ENCODE data around the gene ZXDC.

The ZXDC gene

DNA sequence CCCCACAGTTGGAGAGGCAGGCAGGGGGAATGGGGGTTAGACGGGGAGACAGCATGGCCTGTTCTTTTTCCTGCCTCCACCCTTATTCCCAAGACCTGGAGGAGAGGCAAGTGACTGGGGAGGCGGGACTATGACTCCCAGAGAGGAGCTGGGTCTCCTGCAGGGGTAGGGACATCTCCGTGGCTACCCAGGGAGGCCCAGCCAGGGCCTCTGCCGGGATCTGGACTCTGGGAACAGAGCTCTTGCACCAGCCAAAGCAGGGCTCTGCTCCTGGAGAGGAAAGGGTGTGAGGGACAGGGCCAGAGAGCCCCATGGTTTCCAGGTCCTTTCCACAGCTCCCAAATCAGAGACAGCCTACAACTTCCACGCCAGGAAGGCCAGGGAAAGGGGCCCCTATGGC lies 58.2 kb downstream of the ZXDC start:
- no peak for DNase-seq (ENCODE audit: low read depth in 2 of 2)

DNA sequence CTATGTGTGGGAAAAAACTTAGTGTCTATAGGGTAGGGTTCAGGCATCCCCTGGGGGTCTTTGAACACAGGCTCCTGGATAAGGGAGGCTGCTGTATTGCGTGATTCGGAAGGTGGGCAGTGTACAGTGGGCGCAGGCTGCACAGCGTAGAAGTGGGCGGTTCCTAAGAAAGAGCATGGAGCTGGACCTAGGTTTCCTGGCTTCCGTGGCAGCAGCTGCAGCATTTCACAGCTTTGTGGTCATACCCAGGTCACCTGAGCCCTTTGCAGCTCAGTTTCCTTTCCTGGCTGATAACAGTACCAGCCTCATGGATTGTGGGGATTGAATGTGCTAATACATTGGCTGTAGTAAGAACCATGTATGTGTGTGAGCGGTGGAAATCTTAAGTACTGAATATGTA lies 58.7 kb downstream of the ZXDC start:
- DNase-seq (ENCODE audit: low read depth in 2 of 2) = no peak

- DNase-seq (ENCODE audit: low read depth in 2 of 2) = no peak
These were observed 59.8 kb downstream of the ZXDC start for GRCh38 chr3:126415661-126416591.

DNA sequence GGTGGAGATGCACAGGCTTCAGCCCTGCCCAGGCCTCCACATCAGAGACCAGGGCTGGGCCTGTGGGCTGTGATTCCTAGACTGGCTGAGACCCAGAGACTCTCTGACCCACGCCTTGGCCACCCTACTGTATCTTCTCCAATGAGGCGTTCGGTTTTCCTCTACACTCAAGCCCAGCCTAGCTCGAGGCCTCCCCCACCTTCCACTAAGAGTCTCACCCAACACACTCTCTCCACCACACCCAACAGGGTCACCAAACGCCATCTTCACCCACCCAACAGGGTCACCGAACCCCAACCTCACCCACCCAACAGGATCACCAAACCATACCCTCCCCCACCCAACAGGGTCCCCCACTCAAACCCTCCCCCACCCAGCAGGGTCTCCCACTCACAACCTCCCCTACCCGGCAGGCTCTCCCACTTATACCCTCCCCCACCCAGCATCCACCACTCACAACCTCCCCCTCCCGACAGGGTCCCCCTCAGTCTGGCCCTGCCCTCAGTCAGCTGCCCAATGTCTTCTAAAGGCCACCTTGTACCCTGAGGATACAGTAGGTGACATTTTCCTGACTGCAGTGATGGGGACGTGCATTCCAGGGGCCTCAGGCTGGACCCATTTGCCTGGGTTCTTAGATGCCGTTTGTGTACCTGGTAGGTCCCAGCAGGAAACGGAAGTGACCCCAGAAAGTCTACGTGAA lies 60.6 kb downstream of the ZXDC start:
- DNase-seq (ENCODE audit: low read depth in 2 of 2) = no peak

DNA sequence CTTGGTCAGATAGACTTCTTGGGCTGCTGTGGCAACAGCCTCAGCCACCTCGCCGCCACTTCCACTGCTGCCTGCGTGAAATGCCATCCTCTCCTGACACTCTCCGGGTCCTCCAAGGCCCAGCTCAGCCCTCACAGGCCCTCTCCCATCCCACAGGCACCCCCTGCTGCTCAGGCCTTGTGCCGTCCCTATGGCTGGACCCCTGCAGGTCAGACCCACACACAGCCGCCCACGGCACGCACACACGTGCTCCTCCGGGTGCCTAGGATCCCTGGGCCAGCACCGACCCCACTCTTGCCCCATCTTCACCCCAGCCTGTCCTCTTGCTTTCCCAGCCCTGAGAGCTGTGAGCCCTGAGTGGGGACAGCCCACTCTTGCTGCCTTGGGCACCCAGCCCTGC lies 61.3 kb downstream of the ZXDC start:
- DNase-seq (ENCODE audit: low read depth in 2 of 2) = no peak

- DNase-seq (ENCODE audit: low read depth in 2 of 2) = no peak
These were observed 62.0 kb downstream of the ZXDC start for GRCh38 chr3:126413693-126414080.

DNA sequence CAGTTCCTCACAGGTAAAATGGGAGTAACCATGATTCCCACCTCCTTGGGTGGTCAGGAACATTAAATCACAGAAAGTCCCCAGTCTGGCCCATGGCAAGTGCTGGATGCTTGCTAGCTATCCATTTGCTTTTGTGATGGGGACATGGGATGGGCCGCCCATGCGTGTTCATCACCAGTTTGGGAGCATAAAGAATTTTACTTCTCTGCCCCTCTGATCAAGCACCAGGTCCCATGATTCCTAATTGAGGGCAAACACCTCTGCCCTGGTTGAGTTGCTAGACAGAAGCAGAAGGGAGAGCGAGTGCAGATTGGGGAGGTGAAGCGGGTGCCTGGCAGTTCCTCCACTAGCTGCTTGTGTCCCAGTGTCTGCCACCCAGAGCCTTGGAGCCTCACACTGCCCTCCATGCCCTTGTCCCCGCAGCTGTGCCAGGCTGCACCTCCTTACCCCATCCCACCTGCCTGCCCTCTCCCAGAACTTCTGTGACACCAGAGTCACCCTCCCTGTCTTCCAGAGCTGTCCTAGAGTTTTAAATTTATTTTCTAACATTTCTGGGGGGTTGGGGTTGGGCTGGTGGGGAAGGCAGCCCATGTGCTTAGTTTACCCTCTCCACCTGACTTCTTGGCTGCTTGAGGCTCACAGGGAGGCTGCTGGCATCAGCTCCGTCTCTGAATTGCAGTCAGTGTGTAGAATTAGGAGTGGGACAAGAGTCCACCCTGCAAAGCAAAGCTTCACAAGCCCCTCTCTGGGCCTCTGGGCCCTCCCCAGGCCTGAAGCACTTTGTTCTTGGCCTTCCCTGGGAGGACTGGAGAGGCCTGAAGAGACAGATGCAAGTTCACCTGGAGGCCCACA lies 62.6 kb downstream of the ZXDC start:
- DNase-seq (ENCODE audit: low read depth in 2 of 2) = no peak

- DNase-seq (ENCODE audit: low read depth in 2 of 2) = no peak
These were observed 67.6 kb downstream of the ZXDC start for GRCh38 chr3:126408099-126408498.

- DNase-seq (ENCODE audit: low read depth in 2 of 2) = no peak
These were observed 68.2 kb downstream of the ZXDC start for GRCh38 chr3:126407412-126408044.

DNA sequence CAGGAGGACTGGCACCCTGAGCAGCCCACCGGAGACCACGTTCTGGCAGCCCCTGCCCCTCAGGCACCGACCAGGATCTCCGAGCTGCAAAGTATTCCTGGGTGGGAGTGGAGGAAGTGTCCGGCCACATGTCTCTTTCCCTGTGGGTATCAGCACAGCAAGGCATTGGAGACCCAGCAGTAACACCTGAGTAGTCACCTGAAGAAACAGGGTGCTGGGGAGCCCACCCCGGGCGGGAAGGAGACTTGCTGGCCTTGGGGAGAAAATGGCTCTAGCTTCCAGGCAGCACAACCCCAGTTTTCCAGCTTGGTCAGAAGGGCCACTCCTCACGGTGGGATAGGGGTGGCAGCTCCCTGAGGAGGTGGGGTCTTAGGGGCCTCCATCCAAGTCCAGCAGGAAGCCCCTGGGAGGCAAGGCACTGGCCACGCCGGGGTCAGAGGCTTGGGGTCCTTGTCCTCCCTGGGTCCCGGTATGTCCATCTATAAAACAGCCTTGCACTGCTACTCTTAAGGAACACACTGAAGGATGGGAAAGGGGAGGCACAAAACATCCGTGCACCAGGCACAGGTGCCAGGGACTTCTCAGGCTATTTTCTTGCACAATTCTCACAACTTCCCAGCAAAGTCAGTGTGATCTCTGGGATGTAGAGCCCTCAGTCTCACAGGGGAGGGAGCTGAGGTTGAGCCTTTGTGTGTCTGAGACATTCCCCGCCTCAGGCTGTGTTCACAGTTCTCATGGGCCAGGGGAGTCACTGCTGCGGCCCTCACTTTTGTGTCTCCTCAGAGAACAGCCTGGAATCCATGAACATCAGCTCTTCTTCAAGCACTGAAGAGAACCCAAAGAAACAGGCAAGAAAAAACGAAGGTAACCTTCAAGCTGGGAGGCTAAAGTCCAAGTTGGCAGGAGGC lies 69.0 kb downstream of the ZXDC start:
- no peak for DNase-seq (ENCODE audit: low read depth in 2 of 2)

DNA sequence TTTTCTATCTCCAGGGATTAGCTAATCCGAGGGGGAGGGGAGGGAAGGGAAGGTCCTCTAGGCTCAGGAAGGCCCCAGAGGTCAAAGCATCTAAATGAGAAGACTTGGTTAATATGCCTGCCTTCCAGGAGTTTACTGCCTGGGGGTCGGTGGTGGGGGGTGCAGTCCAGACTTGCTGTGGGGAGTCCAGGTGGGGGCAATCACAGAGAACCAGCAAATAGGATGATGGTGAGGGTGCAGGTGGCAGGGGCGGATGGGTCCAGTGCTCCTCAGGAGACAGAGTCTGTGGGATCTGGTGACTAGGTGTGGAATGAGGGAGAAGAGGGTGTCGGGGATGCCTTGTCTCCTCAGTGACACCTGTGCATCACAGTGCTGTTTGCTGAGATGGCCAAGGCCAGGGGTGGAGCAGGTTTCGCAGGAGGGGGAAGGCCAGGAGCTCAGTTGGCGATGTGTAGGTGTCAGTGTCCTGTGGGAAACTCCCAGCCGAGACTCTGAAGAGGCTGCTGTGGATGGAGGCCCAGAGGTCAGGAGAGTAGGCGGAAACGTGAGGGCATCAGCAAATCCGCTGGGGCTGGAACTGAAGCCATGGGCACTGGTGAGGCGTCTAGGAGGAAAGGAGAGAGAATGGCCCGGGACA lies 72.9 kb downstream of the ZXDC start:
- no peak for DNase-seq (ENCODE audit: low read depth in 2 of 2)

DNA sequence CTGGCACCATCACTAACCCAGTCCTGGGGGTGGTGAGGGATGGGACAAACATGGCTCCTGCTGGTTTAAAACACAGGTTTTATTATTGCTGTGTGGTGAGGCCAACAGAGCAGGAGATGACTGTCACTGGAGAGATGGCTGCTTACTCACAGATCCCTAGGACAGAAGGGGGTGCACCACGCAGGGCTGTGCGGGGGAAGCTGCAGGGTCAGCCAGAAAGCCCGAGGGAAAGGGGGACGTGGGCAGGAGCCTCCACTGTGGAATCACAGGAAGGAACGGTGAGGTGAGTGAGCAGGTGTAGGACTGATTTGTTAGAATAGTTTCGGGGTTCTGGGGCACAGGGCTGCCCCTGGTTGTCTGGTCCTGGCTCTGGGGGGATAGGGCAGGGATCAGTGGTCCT lies 73.5 kb downstream of the ZXDC start:
- no peak for DNase-seq (ENCODE audit: low read depth in 2 of 2)

DNA sequence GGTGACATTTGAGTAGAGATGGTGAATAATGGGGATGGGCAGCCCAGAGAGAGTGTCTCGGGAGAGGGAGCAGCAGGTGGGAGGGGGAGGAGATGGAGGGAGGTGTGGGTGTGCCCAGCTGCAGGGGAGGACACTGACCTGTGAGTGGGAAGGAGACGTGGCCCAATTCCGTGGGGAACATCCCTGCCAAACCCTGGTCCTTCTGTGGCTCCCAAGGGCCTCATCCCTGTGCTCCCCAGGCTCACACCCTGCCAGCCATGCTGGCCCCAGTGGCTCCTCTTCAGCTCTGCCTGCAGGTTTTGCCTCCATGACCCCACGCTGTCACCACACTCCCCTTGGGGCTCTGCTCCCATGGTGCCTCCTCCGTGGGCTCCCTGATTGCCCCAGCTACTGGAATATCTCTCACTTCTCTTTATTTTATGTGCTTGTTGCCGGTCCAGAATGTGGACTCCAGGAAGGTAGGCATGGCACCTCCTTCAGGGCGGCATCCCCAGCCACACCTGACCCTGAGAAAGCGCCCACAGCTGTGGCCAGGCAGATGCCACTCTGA lies 74.0 kb downstream of the ZXDC start:
- no peak for DNase-seq (ENCODE audit: low read depth in 2 of 2)

DNA sequence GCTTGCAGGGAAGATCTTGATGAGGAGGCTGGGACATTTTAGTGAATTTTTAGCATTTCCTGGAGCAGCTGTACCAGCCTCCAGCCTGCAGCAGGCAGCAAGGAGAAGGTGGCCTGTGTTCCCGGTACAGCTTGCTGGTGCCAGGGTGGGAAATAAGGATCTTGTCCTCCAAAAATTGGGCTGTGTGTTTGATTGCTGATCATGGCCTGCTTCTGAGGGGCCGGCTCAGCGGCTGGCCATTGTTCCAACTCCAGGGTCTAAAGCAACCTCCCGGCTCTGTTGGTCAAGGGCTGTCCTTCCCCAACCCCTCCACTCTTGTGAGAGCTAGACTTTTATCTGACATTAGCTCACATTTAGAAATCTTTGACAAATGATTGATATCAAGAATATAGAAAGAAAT lies 75.9 kb downstream of the ZXDC start:
- no peak for DNase-seq (ENCODE audit: low read depth in 2 of 2)

DNA sequence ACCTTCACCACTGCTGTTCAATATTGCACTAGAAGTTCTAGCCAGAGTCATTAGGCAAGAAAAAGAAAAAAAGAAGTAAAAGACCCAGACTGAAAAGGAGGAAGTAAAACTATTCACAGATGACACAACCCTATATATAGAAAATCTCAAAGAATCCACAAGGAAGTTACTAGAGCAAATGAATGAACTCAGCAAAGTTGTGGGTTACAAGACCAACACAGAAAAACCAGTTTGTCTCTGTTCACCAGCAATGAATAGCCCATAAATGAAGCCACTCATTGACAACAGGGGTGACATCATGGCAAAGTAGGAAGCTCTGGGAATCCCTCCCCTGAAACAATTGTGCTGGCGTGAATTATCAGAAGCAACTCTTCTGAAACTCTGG lies 76.3 kb downstream of the ZXDC start:
- no peak for DNase-seq (ENCODE audit: low read depth in 2 of 2)

DNA sequence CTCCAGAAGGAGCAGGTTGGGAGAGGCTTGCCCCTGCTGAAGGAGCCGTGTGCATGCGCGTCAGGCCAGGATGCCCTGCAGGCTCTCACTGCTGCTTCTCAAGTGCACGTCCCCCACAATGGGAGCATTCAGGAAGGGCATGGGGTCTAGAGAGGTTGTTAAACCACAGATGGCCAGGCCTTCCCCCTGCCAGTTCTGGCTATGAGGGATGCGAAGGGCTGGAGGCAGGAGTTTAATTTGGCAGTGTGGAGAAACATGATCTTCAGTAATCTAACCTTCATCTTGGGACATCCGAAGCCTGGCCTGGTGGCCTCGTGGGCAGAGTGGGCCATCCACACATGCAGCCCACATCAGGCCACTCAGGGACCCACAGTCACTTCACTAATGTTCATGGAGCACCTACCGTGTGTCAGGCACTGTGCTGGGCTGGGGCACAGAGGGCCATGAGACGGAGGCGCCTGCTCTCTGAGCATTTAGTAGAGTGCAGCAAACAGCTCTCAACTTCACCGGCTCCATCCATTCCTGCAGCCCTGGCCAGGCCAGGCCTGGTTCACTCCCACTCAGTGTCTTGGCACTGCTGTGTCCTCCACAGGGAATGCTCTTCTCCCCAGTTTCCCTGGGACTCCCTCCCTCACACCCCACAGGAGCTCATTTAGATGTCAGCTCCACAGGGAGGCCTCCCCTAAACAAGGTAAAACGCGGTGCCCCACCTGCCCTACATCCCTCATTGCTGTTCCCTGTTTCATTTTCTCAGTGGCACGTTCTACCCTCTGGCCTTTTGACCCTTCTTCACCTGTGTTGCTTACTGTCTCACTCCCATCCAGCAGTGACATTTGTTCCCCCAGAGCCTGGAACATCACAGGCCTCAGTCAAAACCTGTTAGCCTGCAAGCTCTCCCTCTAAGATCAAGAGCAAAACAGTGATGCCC lies 77.0 kb downstream of the ZXDC start:
- no peak for DNase-seq (ENCODE audit: low read depth in 2 of 2)

GRCh38 chr3:126397610-126398422 lies 77.9 kb downstream of the ZXDC start:
- DNase-seq (ENCODE audit: low read depth in 2 of 2) = no peak

GRCh38 chr3:126396536-126396935 lies 79.2 kb downstream of the ZXDC start:
- DNase-seq (ENCODE audit: low read depth in 2 of 2) = no peak

All from activated CD4-positive, alpha-beta T cell treated with anti-CD3 and anti-CD28 coated beads for 24 hours (primary cell).